Upper lobe of left lung (tissue), 6 donors: ENCODE results near the gene ZNF8. TPM values are rescaled to one million over a fixed set of nuclear protein-coding genes. Genes with fewer than 3 reads are reported as not detected.

ENCODE experiments used
- ATAC-seq, 2 donors: fragments of 200-7000 bp; cut with Tn5 transposase; one replicate each; pipeline ENCODE4 v1.9.1; 2022; ENCODE audit warnings: mild to moderate bottlenecking in 2 of 2, moderate library complexity in 2 of 2; ENCODE audit not compliant: low FRiP score in 2 of 2
- DNase-seq, 2 donors: peaks; one replicate each; pipeline ENCODE4 v3.0.0-alpha.2; 2019 to 2020
- H3K27ac ChIP-seq, 4 donors: fragments of 200-600 bp; sonication (generic); one replicate each; pipeline ENCODE4 v1.5.1; 2016 to 2019
- H3K27me3 ChIP-seq, 4 donors: fragments of 200-600 bp; sonication (generic); one replicate each; pipeline ENCODE4 v1.5.1; 2017 to 2019
- H3K36me3 ChIP-seq, 4 donors: fragments of 200-600 bp; sonication (generic); one replicate each; pipeline ENCODE4 v1.5.1; 2016 to 2019
- H3K4me1 ChIP-seq, 4 donors: fragments of 200-600 bp; sonication (generic); one replicate each; pipeline ENCODE4 v1.5.1; 2018 to 2019
- H3K4me3 ChIP-seq, 4 donors: fragments of 200-600 bp; sonication (generic); one replicate each; pipeline ENCODE4 v1.5.1; 2017 to 2019; ENCODE audit warnings: mild to moderate bottlenecking in 2 of 4, moderate library complexity in 1 of 4
- H3K9me3 ChIP-seq, 4 donors: fragments of 200-600 bp; sonication (generic); one replicate each; pipeline ENCODE4 v1.5.1; 2018 to 2019
- CTCF ChIP-seq, 6 experiments: fragments of 450-650 bp in 4 of 6; fragments of 200-600 bp in 2 of 6; sonication (generic) in 2 of 6; IDR thresholded peaks; one replicate each; pipeline ENCODE4 v1.5.1; 2016 to 2019; ENCODE audit warnings: antibody characterized with exemption in 6 of 6
- EP300 ChIP-seq, 4 donors: sonication (generic); formaldehyde crosslinking; IDR thresholded peaks; one replicate each; pipeline ENCODE4 v1.5.1; 2017; ENCODE audit warnings: antibody characterized with exemption in 4 of 4, control low read depth in 2 of 4
- POLR2A ChIP-seq, 4 donors: fragments of 450-650 bp; IDR thresholded peaks; one replicate each; pipeline ENCODE4 v1.5.1; 2016 to 2017; ENCODE audit warnings: antibody characterized with exemption in 4 of 4, mild to moderate bottlenecking in 2 of 4
- POLR2AphosphoS5 ChIP-seq, 2 donors: sonication (generic); formaldehyde crosslinking; IDR thresholded peaks; one replicate each; pipeline ENCODE4 v1.5.1; 2017; ENCODE audit warnings: antibody characterized with exemption in 2 of 2
- WGBS, 2 donors: methylation state at CpG; one replicate each; pipeline ENCODE4 v1.1.5; 2017 to 2018; 5-methylcytosine and 5-hydroxymethylcytosine counted together
- total RNA-seq, 6 donors: library from RNA; depleted of rRNA in 4 of 6; stranded (reverse); fragments of >200 nt in 4 of 6; gene quantifications; one replicate each; pipeline versions ENCODE4 v1.1.0 to v1.2.1, GENCODE V29; 2016 to 2021
- donor health status: DM: no; HTN: no; CAD: no; lungs with moderate emphysema.
- donor health status: DM: no; HTN: yes; CAD: no; lungs with severe emphysema.

Gene ZNF8
- total RNA-seq, 6 donors from 2014 or later: 4.5 to 13.6 (median 7.1) TPM

GRCh38 chr19:58328999-58329398, 50.2 kb downstream of the ZNF8 start:
- no peak overlapping the region for H3K4me3 ChIP-seq
- H3K27me3 ChIP-seq: no peaks in the 10 kb centered on the region
- H3K27ac ChIP-seq: no peak overlapping the region
- WGBS, 2 donors: 59 to 75% methylated on average over 9 to 10 of the region's 10 CpGs
- TF ChIP-seq CTCF (IDR thresholded peaks at IDR 0.05) (no peak), POLR2AphosphoS5 (IDR thresholded peaks at IDR 0.05) (no peak), POLR2A (IDR thresholded peaks at IDR 0.05) (no peak), EP300 (IDR thresholded peaks at IDR 0.05) (no peak)
- H3K36me3 ChIP-seq: no peaks in the 10 kb centered on the region
- ATAC-seq (no peak), DNase-seq (no peak)
- H3K4me1 ChIP-seq: peaks cover 18 to 32% (median 21%) of the 10 kb centered on the region in 4 donors
- no peaks in the 10 kb centered on the region for H3K9me3 ChIP-seq

DNA sequence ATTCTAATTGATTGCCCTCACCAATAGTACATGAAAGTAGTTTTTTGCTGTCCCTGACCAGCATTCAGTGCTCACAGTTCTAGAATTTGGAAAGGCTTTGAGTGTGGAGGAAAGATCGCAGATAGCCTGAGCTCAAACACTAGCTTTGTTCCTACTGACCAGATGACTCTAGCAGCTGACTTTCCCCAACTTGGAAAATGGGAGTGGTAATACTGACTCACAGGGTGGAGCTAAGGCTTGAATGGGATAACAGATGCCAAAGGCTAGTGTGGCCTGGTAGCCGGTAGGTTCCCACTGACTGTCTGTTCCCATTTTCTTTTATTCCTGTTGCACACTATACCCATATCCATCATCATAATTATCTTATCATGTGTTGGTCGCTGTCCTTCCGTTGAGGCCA, 51.7 kb downstream of the ZNF8 start:
- Histone ChIP-seq H3K36me3 (peaks cover 0 to 10% (median 7%) of the 10 kb centered on the region in 4 donors), H3K27ac (no peak overlapping the region), H3K4me1 (peaks cover 16 to 30% (median 21%) of the 10 kb centered on the region in 4 donors), H3K9me3 (no peaks in the 10 kb centered on the region), H3K4me3 (no peak overlapping the region), H3K27me3 (no peaks in the 10 kb centered on the region)
- 85 to 90% methylated on average over 4 of the region's 4 CpGs for WGBS, 2 donors
- no peak for DNase-seq
- ATAC-seq: no peak
- TF ChIP-seq CTCF (IDR thresholded peaks at IDR 0.05) (no peak), POLR2AphosphoS5 (IDR thresholded peaks at IDR 0.05) (no peak), POLR2A (IDR thresholded peaks at IDR 0.05) (no peak), EP300 (IDR thresholded peaks at IDR 0.05) (no peak)

DNA sequence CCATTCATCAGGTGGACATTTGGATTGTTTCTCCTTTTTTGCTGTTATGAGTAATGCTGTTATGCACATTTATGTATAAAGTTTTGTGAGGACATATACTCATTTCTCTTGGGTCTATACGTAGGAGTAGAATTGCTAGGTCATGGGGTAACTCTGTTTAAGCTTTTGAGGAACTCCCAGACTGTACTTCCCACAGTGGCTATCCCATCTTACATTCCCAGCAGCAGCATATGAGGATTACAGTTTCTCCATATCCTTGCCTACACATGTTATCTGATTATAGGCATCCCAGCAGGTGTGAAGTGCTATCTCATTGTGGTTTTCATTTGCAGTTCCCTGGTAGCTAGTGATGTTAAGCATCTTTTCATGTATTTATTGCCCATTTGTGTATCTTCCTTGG, 53.9 kb downstream of the ZNF8 start:
- H3K27ac ChIP-seq: no peak overlapping the region
- TF ChIP-seq POLR2A (IDR thresholded peaks at IDR 0.05) (no peak), EP300 (IDR thresholded peaks at IDR 0.05) (no peak), POLR2AphosphoS5 (IDR thresholded peaks at IDR 0.05) (no peak), CTCF (IDR thresholded peaks at IDR 0.05) (no peak)
- no peaks in the 10 kb centered on the region for H3K9me3 ChIP-seq
- no peak overlapping the region for H3K4me3 ChIP-seq
- ATAC-seq (no peak), DNase-seq (no peak)
- peaks cover 4 to 14% (median 10%) of the 10 kb centered on the region in 4 donors for H3K4me1 ChIP-seq
- H3K36me3 ChIP-seq: peaks cover 0 to 26% (median 13%) of the 10 kb centered on the region in 4 donors
- 77 to 81% methylated on average over 1 of the region's 1 CpG for WGBS, 2 donors
- no peaks in the 10 kb centered on the region for H3K27me3 ChIP-seq

DNA sequence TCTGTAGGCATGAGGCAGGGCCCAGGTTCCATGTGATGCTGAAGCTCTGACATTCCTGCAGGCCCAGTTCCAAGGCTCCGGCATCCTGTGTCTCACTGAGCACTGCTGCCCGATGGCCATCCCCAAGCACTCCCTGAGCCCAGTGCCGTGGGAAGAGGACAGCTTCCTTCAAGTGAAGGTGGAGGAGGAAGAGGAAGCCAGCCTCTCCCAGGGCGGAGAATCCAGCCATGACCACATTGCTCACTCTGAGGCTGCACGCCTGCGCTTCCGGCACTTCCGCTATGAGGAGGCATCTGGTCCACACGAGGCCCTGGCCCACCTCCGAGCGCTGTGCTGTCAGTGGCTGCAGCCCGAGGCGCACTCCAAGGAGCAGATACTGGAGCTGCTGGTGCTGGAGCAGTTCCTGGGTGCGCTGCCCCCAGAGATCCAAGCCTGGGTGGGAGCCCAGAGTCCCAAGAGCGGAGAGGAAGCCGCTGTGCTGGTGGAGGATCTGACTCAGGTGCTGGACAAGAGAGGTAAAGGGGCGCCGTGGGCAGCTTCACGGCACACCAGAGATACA, 56.0 kb downstream of the ZNF8 start:
- H3K4me3 ChIP-seq: no peak overlapping the region
- H3K9me3 ChIP-seq: no peaks in the 10 kb centered on the region
- H3K36me3 ChIP-seq: peaks cover 0 to 47% (median 26%) of the 10 kb centered on the region in 4 donors
- H3K27ac ChIP-seq: no peak overlapping the region
- 83 to 93% methylated on average over 10 to 19 of the region's 19 CpGs for WGBS, 2 donors
- H3K27me3 ChIP-seq: no peaks in the 10 kb centered on the region
- no peaks in the 10 kb centered on the region for H3K4me1 ChIP-seq
- ATAC-seq (no peak), DNase-seq (peak in 1 of 2 donors; percentile 59)
- TF ChIP-seq CTCF (IDR thresholded peaks at IDR 0.05): no peak
- no peak for TF ChIP-seq POLR2A (IDR thresholded peaks at IDR 0.05)
- no peak for TF ChIP-seq POLR2AphosphoS5 (IDR thresholded peaks at IDR 0.05)
- TF ChIP-seq EP300 (IDR thresholded peaks at IDR 0.05): no peak

DNA sequence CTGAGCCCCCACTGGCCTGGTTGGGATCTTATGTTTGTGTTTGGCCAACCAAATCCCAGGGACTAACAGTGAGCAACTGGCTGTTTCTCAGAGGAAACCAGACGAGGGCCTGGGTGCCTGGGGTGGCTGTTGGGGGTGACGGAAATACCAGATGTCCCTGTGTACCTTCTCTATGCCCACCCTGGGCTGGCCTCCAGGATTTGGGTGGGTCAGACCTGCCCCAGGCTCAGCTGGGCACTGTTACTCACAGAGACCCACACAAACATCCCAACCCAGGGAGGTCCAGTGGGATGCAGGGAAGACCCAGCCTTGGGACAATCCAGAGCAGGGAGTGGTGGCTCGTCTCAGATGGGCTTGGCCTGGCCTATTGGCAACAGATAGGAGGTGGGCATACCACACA, 56.9 kb downstream of the ZNF8 start:
- no peaks in the 10 kb centered on the region for H3K9me3 ChIP-seq
- TF ChIP-seq CTCF (IDR thresholded peaks at IDR 0.05) (no peak), POLR2AphosphoS5 (IDR thresholded peaks at IDR 0.05) (no peak), POLR2A (IDR thresholded peaks at IDR 0.05) (no peak), EP300 (IDR thresholded peaks at IDR 0.05) (no peak)
- H3K4me1 ChIP-seq: no peaks in the 10 kb centered on the region
- DNase-seq (no peak), ATAC-seq (no peak)
- H3K27ac ChIP-seq: no peak overlapping the region
- H3K4me3 ChIP-seq: no peak overlapping the region
- peaks cover 0 to 52% (median 26%) of the 10 kb centered on the region in 4 donors for H3K36me3 ChIP-seq
- 79 to 90% methylated on average over 2 to 3 of the region's 3 CpGs for WGBS, 2 donors
- no peaks in the 10 kb centered on the region for H3K27me3 ChIP-seq
